Lower leg skin (tissue), 4 donors: ENCODE results near the gene C1orf21. TPM values are rescaled to one million over a fixed set of nuclear protein-coding genes. Genes with fewer than 3 reads are reported as not detected.

ENCODE experiments used
- DNase-seq, 2 donors: peaks; one replicate each; pipeline ENCODE4 v3.0.0-alpha.2; 2019; ENCODE audit warnings: low spot score in 2 of 2
- H3K4me3 ChIP-seq: fragments of 200-600 bp; sonication (generic); 2 replicates; pipeline ENCODE4 v1.5.1; 2017; ENCODE audit warnings: mild to moderate bottlenecking, low read depth; ENCODE audit not compliant: poor library complexity, severe bottlenecking
- POLR2A ChIP-seq, 2 donors: fragments of 450-650 bp; IDR thresholded peaks; one replicate each; pipeline ENCODE4 v1.6.1; 2016 to 2017; ENCODE audit warnings: antibody characterized with exemption in 2 of 2, mild to moderate bottlenecking in 1 of 2, moderate library complexity in 1 of 2
- WGBS, 2 donors: methylation state at CpG; one replicate each; pipeline ENCODE4 v1.1.5; 2018; 5-methylcytosine and 5-hydroxymethylcytosine counted together
- intact Hi-C: fragments of 100-400 bp; cut with DNase I; formaldehyde crosslinking; loops from one replicate; pipeline ENCODE4 v1.15.0; 2023; ENCODE audit warnings: low total_unique reads
- total RNA-seq, 4 donors: library from RNA; depleted of rRNA; stranded (reverse); fragments of >200 nt; gene quantifications; one replicate each; pipeline ENCODE4 v1.1.0, GENCODE V29; 2016
- TF ChIP-seq, protein P1 (sequence below), 3 donors: fragments of 450-650 bp; IDR thresholded peaks; one replicate each; pipeline ENCODE4 v1.5.1; 2016; ENCODE audit warnings: antibody characterized with exemption in 3 of 3, mild to moderate bottlenecking in 3 of 3, moderate library complexity in 2 of 3

The C1orf21 gene
- total RNA-seq, 4 donors from 2014 or later, result 37.6 to 79.4 (median 56.2) TPM

DNA sequence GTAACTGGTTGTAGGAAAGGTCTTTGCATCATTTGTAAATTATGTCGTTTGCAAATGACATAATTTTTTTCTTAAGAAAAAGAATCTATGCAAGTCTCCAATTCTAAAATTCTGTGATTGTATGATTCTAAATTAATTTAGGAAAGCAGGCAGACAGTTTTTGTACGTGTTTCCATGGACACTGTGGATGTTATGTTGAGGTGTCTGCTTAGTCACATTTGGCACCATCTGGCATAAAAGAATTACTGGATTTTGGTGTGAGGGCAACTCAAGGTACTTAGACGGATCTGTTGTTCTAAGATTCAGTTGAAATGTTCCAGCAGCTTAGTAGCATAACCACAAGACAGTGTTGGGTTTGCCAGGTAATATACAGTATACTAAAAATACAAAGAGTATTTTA lies 42.5 kb downstream of the C1orf21 start:
- no peak for TF ChIP-seq POLR2A (IDR thresholded peaks at IDR 0.05)
- TF ChIP-seq, protein P1, sequence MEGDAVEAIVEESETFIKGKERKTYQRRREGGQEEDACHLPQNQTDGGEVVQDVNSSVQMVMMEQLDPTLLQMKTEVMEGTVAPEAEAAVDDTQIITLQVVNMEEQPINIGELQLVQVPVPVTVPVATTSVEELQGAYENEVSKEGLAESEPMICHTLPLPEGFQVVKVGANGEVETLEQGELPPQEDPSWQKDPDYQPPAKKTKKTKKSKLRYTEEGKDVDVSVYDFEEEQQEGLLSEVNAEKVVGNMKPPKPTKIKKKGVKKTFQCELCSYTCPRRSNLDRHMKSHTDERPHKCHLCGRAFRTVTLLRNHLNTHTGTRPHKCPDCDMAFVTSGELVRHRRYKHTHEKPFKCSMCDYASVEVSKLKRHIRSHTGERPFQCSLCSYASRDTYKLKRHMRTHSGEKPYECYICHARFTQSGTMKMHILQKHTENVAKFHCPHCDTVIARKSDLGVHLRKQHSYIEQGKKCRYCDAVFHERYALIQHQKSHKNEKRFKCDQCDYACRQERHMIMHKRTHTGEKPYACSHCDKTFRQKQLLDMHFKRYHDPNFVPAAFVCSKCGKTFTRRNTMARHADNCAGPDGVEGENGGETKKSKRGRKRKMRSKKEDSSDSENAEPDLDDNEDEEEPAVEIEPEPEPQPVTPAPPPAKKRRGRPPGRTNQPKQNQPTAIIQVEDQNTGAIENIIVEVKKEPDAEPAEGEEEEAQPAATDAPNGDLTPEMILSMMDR (IDR thresholded peaks at IDR 0.05), result no peak
- no peak for DNase-seq
- intact Hi-C loops, result no loop called here
- H3K4me3 ChIP-seq, result no peak overlapping the region
- WGBS, 2 donors, result 68 to 69% methylated on average over 3 of the region's 3 CpGs

DNA sequence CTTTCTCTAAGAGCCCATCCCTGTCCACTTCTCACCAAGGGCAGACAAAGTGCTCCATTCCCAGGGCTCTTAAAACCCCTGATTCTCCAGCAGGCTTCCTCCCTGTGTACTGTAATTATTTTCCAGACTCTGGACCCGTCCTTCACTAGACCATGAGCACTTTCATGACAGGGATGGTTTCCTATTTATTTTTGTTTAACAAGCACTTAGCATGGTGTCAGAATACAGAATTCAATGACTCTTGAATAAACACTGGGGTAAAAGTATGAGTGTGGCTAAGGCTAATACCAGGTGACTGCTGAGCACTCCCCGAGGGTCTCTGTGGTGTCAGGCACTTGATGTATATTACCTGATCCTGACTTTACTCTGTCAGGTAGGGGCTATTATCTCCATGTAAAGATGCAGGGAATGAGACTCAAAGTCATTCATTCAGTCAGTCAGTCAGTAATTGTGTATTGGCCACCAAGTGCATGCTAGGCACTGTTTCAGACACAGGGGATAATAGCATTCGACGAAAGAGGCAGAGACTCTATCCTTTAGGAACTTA lies 47.2 kb downstream of the C1orf21 start:
- H3K4me3 ChIP-seq, result no peak overlapping the region
- intact Hi-C loops, result no loop called here
- 97% methylated on average over 4 of the region's 4 CpGs for WGBS, 2 donors
- no peak for DNase-seq
- TF ChIP-seq, protein P1 (IDR thresholded peaks at IDR 0.05), result no peak
- TF ChIP-seq POLR2A (IDR thresholded peaks at IDR 0.05), result no peak

DNA sequence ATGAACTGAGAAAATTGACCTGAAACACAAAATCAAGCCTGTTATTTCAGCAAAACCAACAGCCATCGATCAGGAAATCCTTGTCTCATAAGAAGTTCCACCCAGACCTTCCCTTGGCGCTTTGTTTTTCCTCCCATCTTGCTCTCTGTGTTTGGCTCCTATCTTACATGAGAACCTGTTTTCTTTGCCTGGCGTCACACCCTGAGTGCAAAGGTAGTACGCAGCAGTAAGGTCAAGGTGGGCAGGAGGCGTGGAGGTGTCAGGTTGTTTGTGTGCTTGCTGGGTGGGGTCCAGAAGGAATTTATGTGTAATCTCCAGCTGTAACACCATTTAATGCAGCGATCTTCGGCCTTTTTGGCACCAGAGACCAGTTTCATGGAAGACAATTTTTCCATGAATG lies 50.5 kb downstream of the C1orf21 start:
- 87 to 93% methylated on average over 7 of the region's 7 CpGs for WGBS, 2 donors
- H3K4me3 ChIP-seq, result no peak overlapping the region
- no peak for DNase-seq
- intact Hi-C loops, result no loop called here
- TF ChIP-seq POLR2A (IDR thresholded peaks at IDR 0.05), result no peak
- TF ChIP-seq, protein P1 (IDR thresholded peaks at IDR 0.05), result no peak

DNA sequence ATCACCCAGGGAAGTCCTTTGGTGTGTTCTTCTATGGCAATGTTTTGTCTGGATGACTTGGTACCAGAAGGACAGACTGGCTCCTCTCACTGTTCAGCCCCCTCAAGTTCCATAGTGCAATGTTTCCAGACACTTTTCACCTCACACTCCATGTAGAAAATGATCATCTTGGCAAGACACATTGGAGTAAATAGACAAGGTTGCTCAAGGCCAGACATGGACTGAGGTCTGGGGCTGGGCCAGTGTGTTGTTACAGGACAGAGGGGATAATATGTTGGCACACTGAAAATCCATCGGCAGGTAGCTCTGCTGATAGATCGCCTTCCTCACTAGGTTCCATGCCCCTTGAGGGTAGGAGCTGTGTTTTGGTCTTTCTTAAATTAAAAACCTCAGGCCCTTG lies 51.5 kb downstream of the C1orf21 start:
- no peak for DNase-seq
- intact Hi-C loops, result no loop called here
- H3K4me3 ChIP-seq, result no peak overlapping the region
- TF ChIP-seq, protein P1 (IDR thresholded peaks at IDR 0.05), result no peak
- TF ChIP-seq POLR2A (IDR thresholded peaks at IDR 0.05), result no peak
- whole genome bisulfite sequencing, 2 donors, result 92 to 100% methylated on average over 2 of the region's 2 CpGs

DNA sequence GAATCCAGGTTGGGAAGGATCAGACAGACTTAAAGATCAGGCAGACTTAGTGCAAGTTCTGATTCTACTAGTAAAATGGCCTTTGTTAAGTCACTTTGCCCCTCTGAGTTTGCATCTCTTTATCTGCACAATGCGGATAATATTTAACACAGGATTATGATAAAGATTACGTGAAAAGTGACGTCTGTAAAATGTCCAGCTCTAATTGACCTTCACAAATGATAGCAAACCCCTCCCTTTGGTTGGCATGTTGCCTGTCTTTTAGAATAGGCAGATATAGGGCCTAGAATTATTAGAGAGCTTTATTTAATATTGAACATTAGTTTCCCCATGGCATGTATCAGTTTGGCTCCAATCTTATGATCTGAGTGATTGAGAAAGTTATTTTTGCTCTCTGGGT lies 55.4 kb downstream of the C1orf21 start:
- TF ChIP-seq POLR2A (IDR thresholded peaks at IDR 0.05), result no peak
- TF ChIP-seq, protein P1 (IDR thresholded peaks at IDR 0.05), result no peak
- DNase-seq, result no peak
- WGBS, 2 donors, result 69 to 77% methylated on average over 3 of the region's 3 CpGs
- no peak overlapping the region for H3K4me3 ChIP-seq
- intact Hi-C loops, result no loop called here

DNA sequence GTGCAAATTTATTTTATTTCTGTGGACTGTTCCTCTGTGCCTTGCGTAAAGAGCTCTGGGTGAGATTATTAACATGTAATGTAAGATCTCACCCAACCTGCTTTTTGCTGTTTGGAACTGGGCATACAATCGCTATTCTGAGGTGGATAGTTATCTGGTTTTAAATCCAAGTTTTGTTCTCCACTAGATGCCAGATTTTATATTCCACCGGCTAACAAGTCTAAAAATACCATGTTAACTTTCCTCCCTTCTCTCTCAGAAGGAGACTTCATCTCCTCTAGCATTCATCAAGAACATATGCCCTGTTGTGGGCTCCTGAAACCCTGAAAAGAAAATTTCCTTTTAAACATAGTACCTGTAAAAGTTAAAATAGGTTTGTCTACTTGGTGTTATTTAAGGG lies 56.4 kb downstream of the C1orf21 start:
- 43 to 51% methylated on average over 3 of the region's 3 CpGs for WGBS, 2 donors
- TF ChIP-seq, protein P1 (IDR thresholded peaks at IDR 0.05), result no peak
- TF ChIP-seq POLR2A (IDR thresholded peaks at IDR 0.05), result no peak
- DNase-seq, result no peak
- intact Hi-C loops, result no loop called here
- no peak overlapping the region for H3K4me3 ChIP-seq
